Parathyroid adenoma (tissue), 2 donors: Measurements from ENCODE around the gene NPY2R.

Source experiments
- H2AFZ ChIP-seq: fragments of 300-600 bp; sonication (generic); one replicate; pipeline ENCODE4 v1.7.0; 2017; ENCODE audit warnings: antibody characterized with exemption, mild to moderate bottlenecking
- H3K27ac ChIP-seq: fragments of 300-600 bp; sonication (generic); one replicate; pipeline ENCODE4 v1.7.0; 2017
- H3K27me3 ChIP-seq: fragments of 300-600 bp; sonication (generic); one replicate; pipeline ENCODE4 v1.7.0; 2017; ENCODE audit warnings: low read length; ENCODE audit not compliant: control insufficient read depth, insufficient read depth
- H3K36me3 ChIP-seq: fragments of 300-600 bp; sonication (generic); one replicate; pipeline ENCODE4 v1.7.0; 2017; ENCODE audit warnings: low read length; ENCODE audit not compliant: control insufficient read depth, insufficient read depth
- H3K4me1 ChIP-seq: fragments of 300-600 bp; sonication (generic); one replicate; pipeline ENCODE4 v1.7.0; 2017; ENCODE audit warnings: control low read depth
- H3K4me2 ChIP-seq: fragments of 300-600 bp; sonication (generic); one replicate; pipeline ENCODE4 v1.7.0; 2017; ENCODE audit warnings: low read length
- H3K4me3 ChIP-seq: fragments of 300-600 bp; sonication (generic); one replicate; pipeline ENCODE4 v1.7.0; 2017; ENCODE audit warnings: low read depth, low read length
- H3K79me2 ChIP-seq: fragments of 300-600 bp; sonication (generic); one replicate; pipeline ENCODE4 v1.7.0; 2017; ENCODE audit warnings: control low read depth
- H3K9ac ChIP-seq: fragments of 300-600 bp; sonication (generic); one replicate; pipeline ENCODE4 v1.7.0; 2017; ENCODE audit warnings: mild to moderate bottlenecking
- H3K9me3 ChIP-seq: fragments of 300-600 bp; sonication (generic); one replicate; pipeline ENCODE4 v1.7.0; 2017; ENCODE audit warnings: low read length; ENCODE audit not compliant: control insufficient read depth
- CTCF ChIP-seq: fragments of 300-600 bp; sonication (generic); IDR thresholded peaks from one replicate; pipeline ENCODE4 v1.7.0; 2017; ENCODE audit warnings: antibody characterized with exemption, mild to moderate bottlenecking
- donor health status: primary hyperparathyroidism.

The NPY2R gene

GRCh38 chr4:155197757-155198156, 10.7 kb upstream of the NPY2R start:
- Histone ChIP-seq H3K4me3 (no peak overlapping the region), H3K4me2 (no peak overlapping the region), H2AFZ (no peak overlapping the region), H3K27ac (no peak overlapping the region), H3K9ac (no peak overlapping the region), H3K79me2 (no peaks in the 10 kb centered on the region), H3K27me3 (no peaks in the 10 kb centered on the region), H3K36me3 (no peaks in the 10 kb centered on the region), H3K9me3 (no peaks in the 10 kb centered on the region), H3K4me1 (no peaks in the 10 kb centered on the region)
- TF ChIP-seq CTCF = no peak

GRCh38 chr4:155207534-155208257, 740 bp upstream of the NPY2R start:
- H3K79me2 ChIP-seq = no peaks in the 10 kb centered on the region
- H3K27ac ChIP-seq = no peak overlapping the region
- no peaks in the 10 kb centered on the region for H3K9me3 ChIP-seq
- peak overlapping the region; percentile 3 for H3K4me3 ChIP-seq
- no peaks in the 10 kb centered on the region for H3K36me3 ChIP-seq
- peak overlapping the region; percentile 50 for H3K4me2 ChIP-seq
- H3K4me1 ChIP-seq = no peaks in the 10 kb centered on the region
- no peak overlapping the region for H3K9ac ChIP-seq
- no peaks in the 10 kb centered on the region for H3K27me3 ChIP-seq
- no peak overlapping the region for H2AFZ ChIP-seq
- TF ChIP-seq CTCF = no peak

- no peak for TF ChIP-seq CTCF
- no peak overlapping the region for H3K4me3 ChIP-seq
- H3K9ac ChIP-seq = no peak overlapping the region
- H3K4me2 ChIP-seq = no peak overlapping the region
- no peak overlapping the region for H3K27ac ChIP-seq
- peaks cover 3% of the 10 kb centered on the region for H3K9me3 ChIP-seq
- H3K36me3 ChIP-seq = no peaks in the 10 kb centered on the region
- H2AFZ ChIP-seq = no peak overlapping the region
- H3K79me2 ChIP-seq = no peaks in the 10 kb centered on the region
- H3K27me3 ChIP-seq = no peaks in the 10 kb centered on the region
- no peaks in the 10 kb centered on the region for H3K4me1 ChIP-seq
These were observed 11.6 kb downstream of the NPY2R start for GRCh38 chr4:155220025-155220424.

- H3K27ac ChIP-seq = no peak overlapping the region
- no peak overlapping the region for H3K9ac ChIP-seq
- no peak overlapping the region for H3K4me2 ChIP-seq
- H2AFZ ChIP-seq = no peak overlapping the region
- no peak for TF ChIP-seq CTCF
- no peaks in the 10 kb centered on the region for H3K27me3 ChIP-seq
- no peaks in the 10 kb centered on the region for H3K4me1 ChIP-seq
- no peaks in the 10 kb centered on the region for H3K36me3 ChIP-seq
- H3K79me2 ChIP-seq = no peaks in the 10 kb centered on the region
- peaks cover 3% of the 10 kb centered on the region for H3K9me3 ChIP-seq
- no peak overlapping the region for H3K4me3 ChIP-seq
These were observed 18.7 kb downstream of the NPY2R start for GRCh38 chr4:155227131-155227530.

- H3K27ac ChIP-seq = no peak overlapping the region
- no peaks in the 10 kb centered on the region for H3K36me3 ChIP-seq
- no peak overlapping the region for H3K4me2 ChIP-seq
- H3K4me1 ChIP-seq = no peaks in the 10 kb centered on the region
- H3K79me2 ChIP-seq = no peaks in the 10 kb centered on the region
- H3K4me3 ChIP-seq = no peak overlapping the region
- peaks cover 3% of the 10 kb centered on the region for H3K9me3 ChIP-seq
- no peak overlapping the region for H2AFZ ChIP-seq
- H3K27me3 ChIP-seq = no peaks in the 10 kb centered on the region
- no peak for TF ChIP-seq CTCF
- H3K9ac ChIP-seq = no peak overlapping the region
These were observed 20.3 kb downstream of the NPY2R start for GRCh38 chr4:155228713-155229112.
